Cardiac ventricle fibroblast (primary cell): ENCODE results near the gene LFNG. TPM values are rescaled to one million over a fixed set of nuclear protein-coding genes. Genes with fewer than 3 reads are reported as not detected.

Source experiments
- total RNA-seq: library from RNA; depleted of rRNA; stranded (reverse); fragments of >200 nt; gene quantifications from 2 replicates; pipeline ENCODE4 v1.2.3, GENCODE V29; 2015

Gene LFNG, protein sequence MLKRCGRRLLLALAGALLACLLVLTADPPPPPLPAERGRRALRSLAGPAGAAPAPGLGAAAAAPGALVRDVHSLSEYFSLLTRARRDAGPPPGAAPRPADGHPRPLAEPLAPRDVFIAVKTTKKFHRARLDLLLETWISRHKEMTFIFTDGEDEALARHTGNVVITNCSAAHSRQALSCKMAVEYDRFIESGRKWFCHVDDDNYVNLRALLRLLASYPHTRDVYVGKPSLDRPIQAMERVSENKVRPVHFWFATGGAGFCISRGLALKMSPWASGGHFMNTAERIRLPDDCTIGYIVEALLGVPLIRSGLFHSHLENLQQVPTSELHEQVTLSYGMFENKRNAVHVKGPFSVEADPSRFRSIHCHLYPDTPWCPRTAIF
- total RNA-seq: 2.7 and 3.0 TPM in 2 replicates

DNA sequence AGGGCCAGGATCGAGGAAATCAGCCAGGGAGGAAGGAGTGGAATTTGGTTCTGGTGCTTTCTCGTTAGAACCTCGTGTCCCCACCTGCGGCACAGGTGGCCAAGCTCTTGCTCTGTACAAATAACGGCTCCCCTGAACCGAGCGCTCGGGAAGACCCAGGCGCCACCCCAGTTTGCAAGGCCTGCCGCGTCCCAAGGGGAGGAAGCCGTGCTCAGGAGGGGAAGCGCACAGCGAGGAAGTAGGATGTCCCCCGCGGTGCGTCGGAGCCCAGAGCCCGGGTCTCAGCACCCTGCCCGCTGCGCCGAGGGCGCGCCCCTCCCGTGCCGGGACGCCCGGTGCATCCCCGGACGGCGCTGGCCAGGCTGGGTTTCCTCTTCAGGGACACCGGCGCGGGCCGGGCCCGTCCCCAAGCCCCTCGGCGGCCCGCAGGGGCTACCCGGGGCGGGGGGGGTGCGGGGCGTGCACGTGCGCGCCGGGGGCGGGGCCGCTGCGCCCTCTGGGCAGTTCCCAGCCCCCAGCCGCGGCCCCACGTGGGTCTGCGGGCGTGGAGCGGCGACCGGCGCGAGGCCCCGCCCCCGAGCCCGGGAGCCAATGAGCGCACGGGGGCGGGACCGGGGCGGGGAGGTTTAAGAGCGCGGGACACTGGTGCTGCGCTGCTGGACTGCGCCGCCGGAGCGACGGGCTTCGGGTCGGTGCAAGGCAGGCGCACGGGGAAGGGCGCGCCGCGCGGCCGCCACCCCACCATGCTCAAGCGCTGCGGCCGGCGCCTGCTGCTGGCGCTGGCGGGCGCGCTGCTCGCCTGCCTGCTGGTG, at the start of gene LFNG:
Gene LFNG (plus strand): TSS at position 656 of the 812 bp plus-strand sequence. CDS start 88 bp downstream, at position 744.

DNA sequence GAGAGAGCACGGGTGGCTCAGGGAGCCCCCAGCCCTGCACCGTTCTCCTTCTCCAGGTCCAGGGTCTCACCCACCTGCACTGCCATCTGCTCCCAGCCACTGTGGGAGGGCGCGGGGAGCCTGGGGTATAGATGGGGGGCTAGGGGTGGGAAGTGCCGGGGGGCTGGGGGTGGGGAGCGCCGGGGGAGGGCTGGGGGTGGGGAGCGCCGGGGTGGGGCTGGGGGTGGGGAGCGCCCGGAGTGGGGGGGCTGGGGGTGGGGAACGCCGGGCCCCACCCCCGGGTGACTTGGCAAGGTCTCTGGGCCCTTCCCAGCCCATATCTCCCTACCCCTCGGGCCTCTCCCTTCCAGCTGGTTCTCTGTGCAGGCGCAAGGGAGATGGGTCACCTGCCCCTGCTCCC, 43.3 kb upstream of the LFNG start, which contains the start of gene GRIFIN:
Gene GRIFIN (minus strand): TSS at position 101 of the 400 bp plus-strand sequence. CDS start 15 bp downstream, at position 86.

DNA sequence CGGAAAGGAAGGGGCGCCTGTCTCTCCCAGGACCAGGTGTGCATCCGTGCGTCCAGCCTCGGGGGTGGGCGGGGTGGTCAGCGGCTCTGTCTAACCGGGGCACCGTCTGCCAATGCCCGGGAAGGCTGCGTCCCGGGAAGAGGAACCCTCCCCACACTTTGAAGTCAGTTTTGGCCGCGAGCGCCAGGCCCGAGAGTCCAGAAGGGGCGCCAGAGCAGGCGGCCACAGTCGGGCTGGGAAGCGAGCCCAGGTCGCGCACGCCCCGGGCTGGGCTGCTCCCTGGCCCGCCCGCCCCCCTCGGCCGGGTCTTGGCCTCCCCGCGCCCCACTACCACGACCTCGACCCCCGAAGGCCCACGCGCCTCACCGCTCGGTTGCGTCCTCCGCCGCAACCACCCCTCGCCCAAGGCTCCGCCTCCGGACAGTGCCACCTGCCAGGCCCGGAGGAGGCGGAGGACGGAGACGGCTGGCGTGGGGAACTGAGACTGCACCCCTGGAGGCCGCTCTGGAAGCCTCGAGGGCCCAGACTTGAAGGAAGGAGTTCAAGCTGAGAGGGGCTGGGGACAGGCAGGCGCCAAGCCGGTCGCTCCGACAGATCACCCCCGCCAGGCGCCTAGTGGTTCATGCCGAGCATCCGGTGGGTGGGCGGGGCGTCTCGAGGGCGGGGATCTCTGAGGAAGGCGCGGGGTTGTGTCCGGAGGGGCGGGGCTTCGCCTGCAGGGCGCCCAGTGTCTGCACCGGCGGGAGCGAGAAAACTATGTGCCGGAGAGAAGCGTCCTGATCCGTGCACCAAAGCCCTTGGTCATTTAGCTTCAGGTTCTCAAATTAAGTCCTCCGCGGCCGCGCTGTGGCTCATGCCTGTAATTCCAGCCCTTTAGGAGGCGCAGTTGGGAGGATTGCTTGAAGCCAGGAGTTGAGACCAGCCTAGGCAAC, 35.8 kb downstream of the LFNG start, which contains the start of gene BRAT1:
Gene BRAT1 (minus strand): TSS at position 404 of the 932 bp plus-strand sequence. CDS start 1,093 bp downstream, outside the sequence.

GRCh38 chr7:2558629-2559282, 39.2 kb downstream of the LFNG start, which contains the start of gene IQCE:
TSS of gene IQCE (plus strand) at chr7:2558979. CDS start at chr7:2559182, 203 bp downstream.

Other genes with a start within 250 kb of the LFNG start
- gene SNX8, start 205.3 kb upstream of the LFNG start, total RNA-seq: 14.3 and 32.2 TPM in 2 replicates
- 129 and 133 TPM in 2 replicates for gene EIF3B, start 164.9 kb upstream of the LFNG start, total RNA-seq
- gene CHST12, start 116.2 kb upstream of the LFNG start, total RNA-seq: 14.7 and 21.4 TPM in 2 replicates
- not detected in 2 replicates for gene GRIFIN, start 43.4 kb upstream of the LFNG start, total RNA-seq
- gene BRAT1, start 35.8 kb downstream of the LFNG start, total RNA-seq: 37.9 and 43.6 TPM in 2 replicates
- 8.7 and 10.3 TPM in 2 replicates for gene IQCE, start 39.2 kb downstream of the LFNG start, total RNA-seq
- 46.9 and 50.0 TPM in 2 replicates for gene TTYH3, start 112.2 kb downstream of the LFNG start, total RNA-seq
- gene AMZ1, start 168.4 kb downstream of the LFNG start, total RNA-seq: 0.06 TPM in 1 of 2 replicates, not detected in the other